K562 (cell line): ENCODE results near the gene PLXNA3.

Experiments
- DDX20 ChIP-seq: fragments of 450-650 bp; IDR thresholded peaks from 2 replicates; pipeline ENCODE4 v1.6.1; 2016; ENCODE audit warnings: missing genetic modification characterization, low read depth, mild to moderate bottlenecking, missing compliant biosample characterization, moderate library complexity
- PTTG1 ChIP-seq: fragments of 450-650 bp; IDR thresholded peaks from 2 replicates; pipeline ENCODE4 v1.6.1; 2016; ENCODE audit warnings: low read depth, mild to moderate bottlenecking, missing genetic modification characterization, missing compliant biosample characterization
- RBM34 ChIP-seq: fragments of 200-400 bp; formaldehyde crosslinking; IDR thresholded peaks from 2 replicates; pipeline ENCODE4 v1.6.1; 2018; ENCODE audit warnings: low read length, borderline replicate concordance; ENCODE audit not compliant: insufficient read depth
- TF ChIP-seq, protein P1 (sequence below): sonication (generic); formaldehyde crosslinking; IDR thresholded peaks from 2 replicates; pipeline ENCODE4 v1.8.1; 2022; ENCODE audit warnings: missing genetic modification reagents
- TF ChIP-seq, protein P2 (sequence below): fragments of 250-450 bp; sonication (Bioruptor Pico); IDR thresholded peaks from 2 replicates; pipeline ENCODE4 v1.5.0; 2020; ENCODE audit warnings: mild to moderate bottlenecking, borderline replicate concordance

DNA sequence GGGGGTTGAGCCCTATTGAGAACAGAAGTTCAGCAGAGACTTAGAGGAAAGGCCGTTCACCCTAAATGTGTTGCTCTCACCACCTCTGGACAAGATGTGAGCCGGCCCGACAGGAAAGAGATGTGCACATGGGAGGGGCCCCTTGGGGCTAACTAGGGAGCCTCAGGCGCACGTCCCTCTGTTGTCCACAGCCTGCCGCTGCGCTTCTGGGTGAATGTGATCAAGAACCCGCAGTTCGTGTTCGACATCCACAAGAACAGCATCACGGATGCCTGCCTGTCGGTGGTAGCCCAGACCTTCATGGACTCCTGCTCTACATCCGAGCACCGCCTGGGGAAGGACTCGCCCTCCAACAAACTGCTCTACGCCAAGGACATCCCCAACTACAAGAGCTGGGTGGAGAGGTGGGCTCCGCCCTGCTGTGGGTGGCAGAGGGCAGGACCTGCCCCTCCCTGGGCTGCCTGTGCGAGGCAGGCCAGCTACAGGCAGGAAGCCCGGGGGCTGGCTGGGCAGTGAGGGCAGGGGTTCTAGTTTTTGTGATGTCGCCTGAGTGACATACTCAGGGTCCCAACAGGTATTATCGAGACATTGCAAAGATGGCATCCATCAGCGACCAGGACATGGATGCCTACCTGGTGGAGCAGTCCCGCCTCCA, 13.0 kb downstream of the PLXNA3 start:
- TF ChIP-seq, protein P1, sequence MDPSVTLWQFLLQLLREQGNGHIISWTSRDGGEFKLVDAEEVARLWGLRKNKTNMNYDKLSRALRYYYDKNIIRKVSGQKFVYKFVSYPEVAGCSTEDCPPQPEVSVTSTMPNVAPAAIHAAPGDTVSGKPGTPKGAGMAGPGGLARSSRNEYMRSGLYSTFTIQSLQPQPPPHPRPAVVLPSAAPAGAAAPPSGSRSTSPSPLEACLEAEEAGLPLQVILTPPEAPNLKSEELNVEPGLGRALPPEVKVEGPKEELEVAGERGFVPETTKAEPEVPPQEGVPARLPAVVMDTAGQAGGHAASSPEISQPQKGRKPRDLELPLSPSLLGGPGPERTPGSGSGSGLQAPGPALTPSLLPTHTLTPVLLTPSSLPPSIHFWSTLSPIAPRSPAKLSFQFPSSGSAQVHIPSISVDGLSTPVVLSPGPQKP (CRISPR knock-in tag): no peak
- TF ChIP-seq, protein P2, sequence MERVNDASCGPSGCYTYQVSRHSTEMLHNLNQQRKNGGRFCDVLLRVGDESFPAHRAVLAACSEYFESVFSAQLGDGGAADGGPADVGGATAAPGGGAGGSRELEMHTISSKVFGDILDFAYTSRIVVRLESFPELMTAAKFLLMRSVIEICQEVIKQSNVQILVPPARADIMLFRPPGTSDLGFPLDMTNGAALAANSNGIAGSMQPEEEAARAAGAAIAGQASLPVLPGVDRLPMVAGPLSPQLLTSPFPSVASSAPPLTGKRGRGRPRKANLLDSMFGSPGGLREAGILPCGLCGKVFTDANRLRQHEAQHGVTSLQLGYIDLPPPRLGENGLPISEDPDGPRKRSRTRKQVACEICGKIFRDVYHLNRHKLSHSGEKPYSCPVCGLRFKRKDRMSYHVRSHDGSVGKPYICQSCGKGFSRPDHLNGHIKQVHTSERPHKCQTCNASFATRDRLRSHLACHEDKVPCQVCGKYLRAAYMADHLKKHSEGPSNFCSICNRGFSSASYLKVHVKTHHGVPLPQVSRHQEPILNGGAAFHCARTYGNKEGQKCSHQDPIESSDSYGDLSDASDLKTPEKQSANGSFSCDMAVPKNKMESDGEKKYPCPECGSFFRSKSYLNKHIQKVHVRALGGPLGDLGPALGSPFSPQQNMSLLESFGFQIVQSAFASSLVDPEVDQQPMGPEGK (CRISPR knock-in tag): no peak
- TF ChIP-seq PTTG1 (tag) (no peak), DDX20 (no peak), RBM34 (no peak)
